Loucy (cell line): ENCODE measurements around the gene CAMK1D.

Source experiments
- CTCF ChIP-seq: fragments of 200-600 bp; sonication (generic); conservative IDR thresholded peaks from 2 replicates; pipeline ENCODE4 v1.5.1; 2014; ENCODE audit warnings: mild to moderate bottlenecking, antibody characterized with exemption, low read length
- EZH2phosphoT487 ChIP-seq: fragments of 200-600 bp; IDR thresholded peaks from 2 replicates; pipeline ENCODE4 v1.6.1; 2018; ENCODE audit warnings: antibody characterized with exemption, mild to moderate bottlenecking, moderate library complexity, borderline replicate concordance

DNA sequence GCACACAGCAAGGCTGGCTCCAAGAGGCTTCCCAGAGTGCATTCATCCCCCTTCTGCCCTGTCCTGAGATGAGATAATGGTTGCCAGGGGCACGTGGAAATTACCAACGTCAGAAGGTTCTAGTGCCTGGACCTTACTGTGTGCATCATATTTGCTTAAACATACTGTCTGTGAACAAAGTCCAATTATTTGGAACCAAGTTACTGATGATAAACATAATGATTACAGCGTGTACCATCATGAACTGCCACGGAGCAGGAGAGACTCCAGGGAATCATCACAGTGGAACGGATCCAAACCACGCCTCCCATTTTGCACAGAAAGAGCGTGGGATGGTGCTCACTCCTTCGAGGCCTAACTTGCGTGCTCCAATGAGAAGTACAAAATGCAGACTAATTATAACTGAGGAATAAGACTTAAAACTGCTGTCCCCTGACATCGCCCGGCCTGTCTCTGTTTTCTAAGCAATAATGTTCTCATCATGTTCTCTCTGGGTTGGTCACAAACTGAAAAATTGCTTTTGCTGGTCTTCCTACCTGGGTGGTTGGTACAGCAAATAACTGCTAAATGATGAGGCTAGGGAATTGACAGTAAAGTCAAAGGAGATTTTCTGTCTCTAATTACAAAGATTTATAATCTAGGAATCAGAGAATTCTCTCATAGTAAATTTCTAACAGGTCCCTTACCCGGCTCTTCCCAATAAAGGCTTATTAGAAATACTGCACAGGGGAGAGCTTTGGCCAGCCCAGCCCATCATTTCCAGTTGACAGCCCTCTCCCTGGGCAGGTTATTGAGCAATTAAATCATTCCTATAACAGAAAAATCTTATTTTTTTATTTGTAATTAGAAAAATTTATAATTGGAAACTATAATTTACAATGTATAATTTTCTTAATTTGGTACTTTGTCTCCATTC lies 182.2 kb downstream of the CAMK1D start:
- TF ChIP-seq EZH2phosphoT487 (no peak), CTCF (no peak)
